OCI-LY1 (cell line): ENCODE measurements around the gene NAV3.

Source experiments
- CTCF ChIP-seq: fragments of 200-600 bp; sonication (generic), shearing (Covaris generic); IDR thresholded peaks from 2 replicates; pipeline ENCODE4 v1.5.1; 2017; ENCODE audit warnings: mild to moderate bottlenecking, antibody characterized with exemption, low read length, moderate library complexity, mixed read lengths
- EZH2 ChIP-seq: fragments of 200-600 bp; sonication (generic), shearing (Covaris generic); IDR thresholded peaks from 2 replicates; pipeline ENCODE4 v1.8.0; 2017; ENCODE audit warnings: borderline replicate concordance, mixed run types, mild to moderate bottlenecking, antibody characterized with exemption, low read length, moderate library complexity, mixed read lengths

DNA sequence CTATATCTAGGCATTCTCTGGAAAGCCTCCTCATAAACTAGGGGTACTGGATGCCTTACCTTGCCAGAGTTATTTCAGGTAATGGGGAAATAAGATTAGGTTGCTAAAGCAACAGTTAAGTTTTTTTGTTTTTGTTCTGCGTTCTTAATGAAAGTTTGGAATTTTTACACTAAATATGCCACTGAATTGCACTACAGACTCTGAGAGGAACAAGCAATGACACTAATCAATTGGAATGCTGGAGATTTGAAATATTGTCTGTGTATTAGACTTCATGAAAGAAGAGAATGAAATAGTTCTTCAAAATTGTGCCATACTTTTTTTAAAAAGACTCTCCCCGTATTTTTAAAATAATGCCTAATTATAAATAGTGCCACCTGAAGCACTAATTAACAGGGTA, 287.8 kb downstream of the NAV3 start:
- TF ChIP-seq CTCF (no peak), EZH2 (no peak)
